ENCODE data around the gene CTNNBL1. TPM values are rescaled to one million over a fixed set of nuclear protein-coding genes. Genes with fewer than 3 reads are reported as not detected.

The CTNNBL1 gene
- total RNA-seq, 1 experiment from 2014 or later, result 55.4 TPM

GRCh38 chr20:37749620-37750403, 56.0 kb downstream of the CTNNBL1 start:
- no peaks in the 10 kb centered on the region for H3K9me2 ChIP-seq (ENCODE audit: insufficient read depth)

More at GRCh38 chr20:37749620-37750403, 56.0 kb downstream of the CTNNBL1 start:
- TF ChIP-seq ZNF274 (IDR thresholded peaks at IDR 0.05; ENCODE audit: low read depth, low read length), result no peak
- TF ChIP-seq RAD21 (IDR thresholded peaks at IDR 0.05; ENCODE audit: low read depth), result no peak
- TF ChIP-seq MAX (IDR thresholded peaks at IDR 0.05), result no peak
- no peak for TF ChIP-seq FOSL1 (IDR thresholded peaks at IDR 0.05; ENCODE audit: low read depth)
- no peak for TF ChIP-seq CTCF (IDR thresholded peaks at IDR 0.05 in 2 of 3, conservative IDR thresholded peaks at IDR 0.05 in 1 of 3; ENCODE audit: borderline replicate concordance in 1 of 3, insufficient read depth in 1 of 3, low read depth in 2 of 3, low read length in 2 of 3)
- no peak for TF ChIP-seq REST (IDR thresholded peaks at IDR 0.05; ENCODE audit: low read depth)
- TF ChIP-seq EGR1 (IDR thresholded peaks at IDR 0.05; ENCODE audit: low read depth), result no peak
- TF ChIP-seq JUND (IDR thresholded peaks at IDR 0.05), result no peak
- TF ChIP-seq ZBTB33 (IDR thresholded peaks at IDR 0.05; ENCODE audit: extremely low read depth, insufficient replicate concordance, low read length), result no peak
- no peak for TF ChIP-seq CEBPB (IDR thresholded peaks at IDR 0.05; ENCODE audit: low read depth)
- no peak for TF ChIP-seq ZFX (IDR thresholded peaks at IDR 0.05)
- TF ChIP-seq YY1 (IDR thresholded peaks at IDR 0.05; ENCODE audit: extremely low read depth, insufficient replicate concordance, low read depth, low read length), result no peak
- TF ChIP-seq POLR2AphosphoS5 (IDR thresholded peaks at IDR 0.05; ENCODE audit: low read depth, low read length), result no peak
- no peak for TF ChIP-seq EZH2phosphoT487 (IDR thresholded peaks at IDR 0.05; ENCODE audit: borderline replicate concordance)
- no peak for TF ChIP-seq SRF (IDR thresholded peaks at IDR 0.05; ENCODE audit: low read depth)
- no peak for TF ChIP-seq POLR2A (IDR thresholded peaks at IDR 0.05; ENCODE audit: borderline replicate concordance, extremely low read depth, insufficient read depth, insufficient read length)
- no peak for TF ChIP-seq SIN3A (IDR thresholded peaks at IDR 0.05; ENCODE audit: low read depth)
- TF ChIP-seq TCF7L2 (IDR thresholded peaks at IDR 0.05; ENCODE audit: borderline replicate concordance, extremely low read depth, insufficient read depth, insufficient read length), result no peak
- no peaks in the 10 kb centered on the region for H3K79me2 ChIP-seq (ENCODE audit: insufficient read depth, low read length)
- no peak overlapping the region for H2AFZ ChIP-seq (ENCODE audit: low read depth, low read length, poor library complexity, severe bottlenecking)
- ChIA-PET CTCF (no interaction called here), POLR2A (no interaction called here), RAD21 (ENCODE audit: low non-redundant PET in 1 of 2, low total read pairs in 2 of 2, uncharacterized antibody in 2 of 2, unreplicated experiment in 2 of 2) (no interaction called here)
- ATAC-seq (no peak), DNase-seq (ENCODE audit: low read depth, low spot score) (no peak)
- H3K4me2 ChIP-seq (ENCODE audit: low read length), result no peak overlapping the region
- H3K36me3 ChIP-seq (ENCODE audit: control insufficient read depth in 1 of 2, insufficient read depth in 2 of 2, low read length in 2 of 2), result peaks cover 0 to 7% of the 10 kb centered on the region in 2 experiments; a peak in 2 of 4 replicates
- no peak overlapping the region for H3K9ac ChIP-seq (ENCODE audit: low read length)
- no TSS peak for BruUV-seq (replicated peaks)
- no peaks in the 10 kb centered on the region for H4K20me1 ChIP-seq (ENCODE audit: insufficient read depth)
- intact Hi-C loops (cut with micrococcal nuclease), result no loop called here
- no peak overlapping the region for H3K27ac ChIP-seq (ENCODE audit: low read depth, low read length)
- no peaks in the 10 kb centered on the region for H3K4me1 ChIP-seq (ENCODE audit: control insufficient read depth in 1 of 2, insufficient read depth in 2 of 2, low read length in 2 of 2)
- no peaks in the 10 kb centered on the region for H3K9me3 ChIP-seq (ENCODE audit: control insufficient read depth in 1 of 2, insufficient read depth in 1 of 2, low read depth in 1 of 2, low read length in 2 of 2)
- H3K4me3 ChIP-seq (replicated peaks in 1 of 2; ENCODE audit: low read depth in 1 of 2, low read length in 2 of 2), result no peak overlapping the region
- no peaks in the 10 kb centered on the region for H3K27me3 ChIP-seq (ENCODE audit: insufficient read depth, low read length)

Data from HCT116 (cell line).